Fibroblast of mammary gland (primary cell): ENCODE data around the gene HENMT1.

Experiments used
- DNase-seq: peaks from one replicate; pipeline ENCODE4 v3.0.0-alpha.2; 2010; ENCODE audit warnings: low read depth
- H3K4me3 ChIP-seq: 2 replicates; pipeline ENCODE4 v1.5.1; 2011; ENCODE audit warnings: low read depth, mild to moderate bottlenecking, low read length, moderate library complexity; ENCODE audit not compliant: control insufficient read depth
- CTCF ChIP-seq: conservative IDR thresholded peaks from 2 replicates; pipeline ENCODE4 v1.5.1; 2011; ENCODE audit warnings: low read depth, low read length, inconsistent platforms; ENCODE audit not compliant: control insufficient read depth, insufficient read depth

Gene HENMT1

GRCh38 chr1:108611984-108612383, 48.9 kb downstream of the HENMT1 start:
- no peak for DNase-seq
- no peak for TF ChIP-seq CTCF
- H3K4me3 ChIP-seq: no peak overlapping the region

GRCh38 chr1:108610073-108610472, 50.8 kb downstream of the HENMT1 start:
- DNase-seq: no peak
- no peak for TF ChIP-seq CTCF
- no peak overlapping the region for H3K4me3 ChIP-seq

GRCh38 chr1:108609483-108610049, 51.3 kb downstream of the HENMT1 start:
- peak; percentile 38 for DNase-seq
- H3K4me3 ChIP-seq: no peak overlapping the region
- TF ChIP-seq CTCF: no peak

GRCh38 chr1:108606478-108606877, 54.4 kb downstream of the HENMT1 start:
- H3K4me3 ChIP-seq: no peak overlapping the region
- no peak for TF ChIP-seq CTCF
- no peak for DNase-seq

- no peak for DNase-seq
Observed at GRCh38 chr1:108605633-108606032, 55.3 kb downstream of the HENMT1 start.

GRCh38 chr1:108601708-108602410, 59.0 kb downstream of the HENMT1 start:
- DNase-seq: no peak
- H3K4me3 ChIP-seq: no peak overlapping the region
- no peak for TF ChIP-seq CTCF

More at GRCh38 chr1:108605633-108606032, 55.3 kb downstream of the HENMT1 start:
- no peak overlapping the region for H3K4me3 ChIP-seq
- TF ChIP-seq CTCF: no peak

GRCh38 chr1:108600504-108600903, 60.4 kb downstream of the HENMT1 start:
- TF ChIP-seq CTCF: no peak
- no peak overlapping the region for H3K4me3 ChIP-seq
- no peak for DNase-seq
